ES-I3 (cell line): Measurements from ENCODE around the gene RANBP1.

Experiments used
- H3K36me3 ChIP-seq: 2 replicates; pipeline ENCODE4 v1.6.1; 2013; ENCODE audit warnings: mild to moderate bottlenecking, low read length, control low read depth, moderate library complexity; ENCODE audit not compliant: insufficient read depth
- H3K4me1 ChIP-seq: 2 replicates; pipeline ENCODE4 v1.6.1; 2013; ENCODE audit warnings: mild to moderate bottlenecking, control low read depth, low read length; ENCODE audit not compliant: insufficient read depth
- H3K9ac ChIP-seq: 2 replicates; pipeline ENCODE4 v1.6.1; 2013; ENCODE audit warnings: low read depth, mild to moderate bottlenecking, low read length, moderate library complexity
- H3K9me3 ChIP-seq: 2 replicates; pipeline ENCODE4 v1.6.1; 2013; ENCODE audit warnings: mild to moderate bottlenecking, low read length, moderate library complexity; ENCODE audit not compliant: control insufficient read depth, insufficient read depth

Gene RANBP1

DNA sequence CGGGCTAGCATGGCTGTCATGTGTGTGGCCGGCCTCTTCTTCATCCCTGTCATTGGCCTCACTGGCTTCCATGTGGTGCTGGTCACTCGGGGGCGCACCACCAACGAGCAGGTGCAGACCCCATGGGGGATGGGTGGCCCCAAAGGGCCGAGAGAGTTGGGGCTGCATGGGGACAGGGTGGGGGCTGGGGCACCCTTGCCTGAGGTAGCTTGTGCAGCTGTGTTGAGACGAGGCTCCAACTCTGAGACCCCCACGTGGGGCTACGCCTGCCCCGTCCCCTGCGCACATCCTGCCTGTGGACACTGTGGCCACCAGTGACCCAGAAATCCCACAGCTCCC lies 24.2 kb downstream of the RANBP1 start:
- Histone ChIP-seq H3K9ac (no peak overlapping the region), H3K4me1 (no peaks in the 10 kb centered on the region; the same call in 1 of the 2 replicates), H3K36me3 (no peaks in the 10 kb centered on the region), H3K9me3 (no peaks in the 10 kb centered on the region)

DNA sequence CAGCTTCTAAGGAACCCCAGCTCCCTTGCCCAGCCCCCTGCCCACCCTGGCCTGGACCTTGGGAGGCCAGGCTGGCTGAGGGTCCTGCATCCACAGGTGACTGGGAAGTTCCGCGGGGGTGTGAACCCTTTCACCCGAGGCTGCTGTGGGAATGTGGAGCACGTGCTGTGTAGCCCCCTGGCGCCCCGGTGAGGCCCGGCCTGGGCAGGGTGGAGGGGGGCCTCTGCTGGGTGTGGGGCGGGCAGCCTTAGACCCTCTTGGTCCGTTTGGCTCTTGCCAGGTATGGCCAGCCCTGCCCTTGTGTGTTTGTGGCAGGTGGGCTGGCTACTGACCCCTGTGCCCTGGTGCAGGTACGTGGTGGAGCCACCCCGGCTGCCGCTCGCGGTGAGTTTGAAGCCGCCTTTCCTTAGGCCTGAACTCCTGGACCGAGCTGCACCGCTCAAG lies 24.6 kb downstream of the RANBP1 start:
- Histone ChIP-seq H3K9ac (no peak overlapping the region), H3K4me1 (no peaks in the 10 kb centered on the region; the same call in 1 of the 2 replicates), H3K36me3 (no peaks in the 10 kb centered on the region)

DNA sequence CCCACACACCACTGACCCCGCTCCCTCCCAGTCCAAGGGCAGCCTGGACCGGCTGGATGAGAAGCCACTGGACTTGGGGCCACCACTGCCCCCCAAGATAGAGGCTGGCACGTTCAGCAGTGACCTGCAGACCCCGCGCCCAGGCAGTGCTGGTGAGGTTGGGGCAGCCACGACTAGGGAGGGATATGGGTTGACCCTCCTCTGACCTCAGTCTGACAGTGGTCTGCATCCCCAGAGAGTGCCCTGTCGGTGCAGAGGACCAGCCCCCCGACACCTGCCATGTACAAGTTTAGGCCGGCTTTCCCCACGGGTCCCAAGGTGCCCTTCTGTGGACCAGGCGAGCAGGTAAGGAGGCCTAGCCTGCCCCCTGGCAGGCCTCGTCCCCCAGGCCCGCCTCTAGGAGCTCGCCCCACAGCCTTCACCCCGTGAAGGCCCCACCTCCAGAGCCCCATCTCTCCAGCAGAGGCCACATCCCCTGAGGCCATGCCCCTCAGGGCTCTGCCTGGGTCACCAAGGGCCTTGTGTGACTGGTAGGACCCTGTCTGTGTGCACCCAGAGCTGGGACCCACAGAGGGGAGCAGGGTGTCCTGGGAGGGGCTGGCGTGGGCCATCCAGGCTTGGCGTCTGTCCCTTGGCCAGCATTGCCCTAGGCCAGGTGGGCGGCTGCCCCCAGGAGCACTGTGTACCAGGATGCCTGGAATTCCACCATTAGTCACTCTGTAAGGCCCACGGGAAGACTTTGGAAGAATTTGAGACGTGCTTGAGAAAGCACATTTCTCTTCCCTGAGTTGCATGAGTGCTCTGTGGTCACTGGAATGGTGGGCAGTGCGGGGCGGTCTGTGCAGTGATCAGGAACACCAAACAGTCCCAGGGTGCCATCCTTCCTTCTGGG lies 25.5 kb downstream of the RANBP1 start:
- H3K9ac ChIP-seq, result no peak overlapping the region
- H3K4me1 ChIP-seq, result no peaks in the 10 kb centered on the region; the same call in 1 of the 2 replicates
- no peaks in the 10 kb centered on the region for H3K36me3 ChIP-seq
- no peaks in the 10 kb centered on the region for H3K9me3 ChIP-seq

More for the DNA sequence above, 24.6 kb downstream of the RANBP1 start:
- H3K9me3 ChIP-seq, result no peaks in the 10 kb centered on the region

DNA sequence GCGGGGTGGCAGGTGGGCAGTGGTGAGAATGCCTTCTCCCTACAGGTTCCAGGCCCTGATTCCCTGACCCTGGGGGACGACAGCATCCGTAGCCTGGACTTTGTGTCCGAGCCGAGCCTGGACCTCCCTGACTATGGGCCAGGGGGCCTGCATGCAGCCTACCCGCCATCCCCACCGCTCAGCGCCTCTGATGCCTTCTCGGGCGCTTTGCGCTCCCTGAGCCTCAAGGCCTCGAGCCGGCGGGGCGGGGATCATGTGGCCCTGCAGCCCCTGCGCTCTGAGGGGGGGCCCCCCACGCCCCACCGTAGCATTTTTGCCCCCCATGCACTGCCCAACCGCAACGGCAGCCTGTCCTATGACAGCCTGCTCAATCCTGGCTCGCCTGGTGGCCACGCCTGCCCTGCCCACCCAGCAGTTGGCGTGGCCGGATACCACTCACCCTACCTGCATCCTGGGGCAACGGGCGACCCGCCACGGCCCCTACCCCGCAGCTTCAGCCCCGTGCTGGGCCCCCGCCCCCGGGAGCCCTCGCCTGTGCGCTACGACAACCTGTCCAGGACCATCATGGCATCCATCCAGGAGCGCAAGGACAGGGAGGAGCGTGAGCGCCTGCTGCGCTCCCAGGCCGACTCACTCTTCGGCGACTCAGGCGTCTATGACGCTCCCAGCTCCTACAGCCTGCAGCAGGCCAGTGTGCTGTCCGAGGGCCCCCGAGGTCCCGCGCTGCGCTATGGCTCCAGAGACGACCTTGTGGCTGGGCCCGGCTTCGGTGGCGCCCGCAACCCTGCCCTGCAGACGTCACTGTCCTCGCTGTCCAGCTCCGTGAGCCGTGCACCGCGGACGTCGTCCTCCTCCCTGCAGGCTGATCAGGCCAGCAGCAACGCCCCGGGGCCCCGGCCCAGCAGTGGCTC lies 27.1 kb downstream of the RANBP1 start:
- Histone ChIP-seq H3K4me1 (no peaks in the 10 kb centered on the region), H3K36me3 (no peaks in the 10 kb centered on the region), H3K9ac (no peak overlapping the region), H3K9me3 (no peaks in the 10 kb centered on the region)

DNA sequence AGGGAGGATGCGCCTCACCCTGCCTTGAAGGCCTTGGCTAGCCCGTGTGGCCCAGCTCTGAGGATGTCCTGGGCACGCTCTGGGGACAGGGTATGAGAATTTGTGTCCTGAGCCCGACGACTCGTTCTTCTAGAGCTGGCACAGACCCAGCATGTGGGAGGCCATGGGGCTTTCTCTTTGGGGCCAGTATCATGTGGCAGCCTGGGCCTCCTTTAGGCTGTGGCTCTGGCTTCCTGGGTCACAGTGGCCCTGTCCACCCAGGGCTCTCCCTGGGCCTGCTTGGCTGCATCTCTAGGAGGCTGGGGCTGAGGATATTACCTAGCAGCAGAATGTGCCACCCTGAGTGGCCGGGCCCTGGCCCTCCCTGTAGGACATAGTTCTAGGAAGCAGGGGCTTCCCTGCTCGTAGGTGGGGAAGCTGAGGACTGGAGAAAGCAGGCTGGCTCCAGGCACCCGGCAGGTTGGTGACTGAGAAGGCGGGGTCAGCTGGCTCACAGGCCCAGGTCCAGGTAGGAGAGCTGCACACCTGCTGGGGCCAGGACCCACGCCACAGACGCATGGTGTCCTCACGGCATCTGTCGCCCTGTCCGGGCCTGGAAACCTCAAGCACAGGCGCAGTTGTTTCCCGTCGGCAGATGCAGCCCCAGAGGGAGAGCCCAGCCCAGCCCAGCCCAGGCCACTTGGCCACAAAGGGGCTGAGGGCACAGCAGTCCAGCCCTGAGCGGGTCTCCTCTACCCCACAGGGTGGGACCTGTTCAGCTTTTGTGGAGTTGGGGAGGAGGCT lies 28.2 kb downstream of the RANBP1 start:
- Histone ChIP-seq H3K9ac (no peak overlapping the region), H3K9me3 (no peaks in the 10 kb centered on the region), H3K36me3 (no peaks in the 10 kb centered on the region), H3K4me1 (no peaks in the 10 kb centered on the region)

DNA sequence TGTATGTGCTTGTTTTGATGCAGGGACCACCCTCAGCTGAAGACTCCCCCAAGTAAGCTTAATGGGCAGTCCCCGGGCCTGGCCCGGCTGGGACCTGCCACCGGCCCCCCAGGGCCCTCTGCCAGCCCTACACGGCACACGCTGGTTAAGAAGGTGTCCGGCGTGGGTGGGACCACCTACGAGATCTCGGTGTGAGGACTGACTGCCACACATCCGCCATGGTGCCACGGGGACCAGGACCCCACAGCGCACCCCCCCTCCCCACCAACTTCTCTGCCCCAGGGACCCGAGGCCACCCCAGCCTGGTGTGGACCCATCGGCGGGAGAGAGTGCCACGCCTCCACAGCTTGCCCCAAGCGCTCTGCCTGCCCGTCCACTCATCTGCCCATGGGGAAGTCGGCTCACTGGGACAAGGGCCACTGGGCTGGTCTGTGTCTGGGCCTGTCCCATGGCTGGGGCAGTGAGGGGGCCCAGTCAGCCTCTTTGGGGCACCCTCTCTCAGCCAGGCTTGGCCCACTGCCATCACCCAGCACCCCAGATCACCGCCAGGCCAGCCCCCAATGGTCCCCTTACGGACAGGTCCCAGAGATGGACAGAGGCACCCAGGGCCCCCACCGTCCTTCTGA lies 29.4 kb downstream of the RANBP1 start:
- no peaks in the 10 kb centered on the region for H3K9me3 ChIP-seq
- no peak overlapping the region for H3K9ac ChIP-seq
- no peaks in the 10 kb centered on the region for H3K36me3 ChIP-seq
- no peaks in the 10 kb centered on the region for H3K4me1 ChIP-seq

DNA sequence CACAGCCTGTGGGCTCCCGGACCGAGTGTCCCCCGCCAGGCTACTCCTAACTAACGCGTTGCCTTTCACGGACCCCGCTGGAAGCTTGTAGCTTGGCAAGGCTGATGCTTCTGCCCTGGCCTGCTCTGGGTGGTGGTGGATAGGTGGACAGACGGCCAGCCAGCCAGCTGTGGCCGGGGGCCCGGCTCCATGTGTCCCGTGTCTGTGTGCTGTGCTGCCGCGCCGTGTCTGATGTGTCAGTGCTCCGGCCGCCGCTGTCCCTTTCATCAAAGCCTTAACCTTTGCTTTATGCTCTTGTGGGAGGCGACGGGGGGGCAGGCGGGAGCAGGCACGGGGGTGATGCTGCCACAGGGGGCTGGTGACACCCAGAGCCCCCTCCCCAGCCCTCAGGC lies 29.9 kb downstream of the RANBP1 start:
- no peaks in the 10 kb centered on the region for H3K36me3 ChIP-seq

DNA sequence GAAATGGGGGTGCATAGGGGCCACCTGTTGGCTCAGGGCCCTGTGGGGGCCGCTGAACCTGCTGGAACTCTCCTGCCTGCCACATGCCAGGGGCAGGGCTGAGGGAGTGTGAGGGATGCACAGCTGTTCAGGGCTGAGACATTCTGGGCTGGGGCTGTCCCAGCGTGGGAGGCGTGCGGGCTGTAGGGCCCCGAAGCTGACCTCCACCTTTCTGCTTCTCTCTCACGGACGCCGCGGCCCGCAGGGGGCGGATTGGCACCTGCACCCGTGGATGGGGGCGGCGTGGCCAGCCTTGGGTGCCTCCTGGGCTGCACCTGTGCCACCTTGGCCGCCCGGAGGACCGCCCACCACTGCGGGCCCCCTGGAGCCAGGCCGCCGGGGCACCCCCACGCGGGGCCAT lies 30.9 kb downstream of the RANBP1 start:
- H3K9me3 ChIP-seq, result no peaks in the 10 kb centered on the region
- no peaks in the 10 kb centered on the region for H3K36me3 ChIP-seq
- no peak overlapping the region for H3K9ac ChIP-seq
- H3K4me1 ChIP-seq, result no peaks in the 10 kb centered on the region

More for the DNA sequence above, 29.9 kb downstream of the RANBP1 start:
- Histone ChIP-seq H3K4me1 (no peaks in the 10 kb centered on the region), H3K9ac (no peak overlapping the region), H3K9me3 (no peaks in the 10 kb centered on the region)

DNA sequence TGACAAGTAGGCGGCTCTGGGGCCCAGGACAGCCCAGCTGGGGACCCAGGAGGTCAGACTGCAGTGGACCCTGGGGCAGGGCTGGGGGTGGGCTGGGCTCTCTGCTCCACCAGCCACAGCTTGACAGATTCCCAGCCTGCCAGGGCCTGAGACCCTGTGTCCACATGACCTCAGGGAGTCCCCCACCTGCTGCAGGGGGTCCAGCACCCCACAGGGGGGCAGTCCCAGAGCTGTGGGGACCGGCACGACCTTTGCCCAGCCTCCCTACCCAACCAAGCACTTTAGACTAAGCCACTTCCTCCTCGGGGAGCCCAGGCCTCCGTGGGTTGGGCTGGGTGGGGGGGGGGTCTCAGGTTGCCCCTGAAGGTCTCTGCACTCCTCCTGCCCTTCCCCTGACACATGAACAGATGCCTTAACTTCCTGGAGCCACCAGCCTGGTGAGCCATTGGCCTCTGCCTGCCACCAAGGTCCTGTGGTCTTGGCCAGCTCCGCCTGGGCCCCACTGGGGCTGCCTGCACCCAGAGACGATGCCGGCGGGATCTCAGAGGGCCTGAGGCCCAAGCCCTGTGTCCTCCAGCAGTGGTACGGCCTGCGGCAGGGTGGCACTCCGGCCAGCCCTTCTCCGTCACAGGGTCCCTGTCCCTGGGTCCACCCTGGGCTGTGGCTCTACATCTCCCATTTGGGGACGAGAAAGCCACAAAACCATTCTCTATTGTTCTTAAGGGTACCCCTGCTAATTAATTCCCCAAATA lies 31.5 kb downstream of the RANBP1 start:
- Histone ChIP-seq H3K9me3 (no peaks in the 10 kb centered on the region), H3K4me1 (no peaks in the 10 kb centered on the region)

DNA sequence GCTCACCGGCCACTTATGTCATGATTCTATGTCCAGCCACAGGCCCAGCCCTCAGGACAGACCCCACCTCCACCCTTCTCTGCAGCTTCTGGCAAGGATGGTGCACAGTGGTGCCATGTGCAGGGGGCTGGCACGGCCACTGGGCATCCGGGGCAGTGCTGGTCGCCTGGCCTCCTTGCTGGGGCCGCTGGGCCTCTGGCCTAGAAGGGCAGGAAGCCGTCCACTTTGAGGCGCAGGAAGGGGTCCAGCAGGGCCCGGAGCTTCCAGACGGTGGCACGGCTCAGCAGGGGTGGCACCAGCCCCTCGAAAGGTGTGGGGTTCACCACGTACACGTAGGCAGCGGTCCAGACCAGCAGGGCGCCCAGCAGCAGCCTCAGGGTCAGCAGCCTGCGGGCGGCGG lies 32.5 kb downstream of the RANBP1 start:
- no peaks in the 10 kb centered on the region for H3K36me3 ChIP-seq
- H3K9ac ChIP-seq, result no peak overlapping the region
- H3K9me3 ChIP-seq, result no peaks in the 10 kb centered on the region
- no peaks in the 10 kb centered on the region for H3K4me1 ChIP-seq

More for the DNA sequence above, 31.5 kb downstream of the RANBP1 start:
- Histone ChIP-seq H3K36me3 (no peaks in the 10 kb centered on the region), H3K9ac (no peak overlapping the region)

DNA sequence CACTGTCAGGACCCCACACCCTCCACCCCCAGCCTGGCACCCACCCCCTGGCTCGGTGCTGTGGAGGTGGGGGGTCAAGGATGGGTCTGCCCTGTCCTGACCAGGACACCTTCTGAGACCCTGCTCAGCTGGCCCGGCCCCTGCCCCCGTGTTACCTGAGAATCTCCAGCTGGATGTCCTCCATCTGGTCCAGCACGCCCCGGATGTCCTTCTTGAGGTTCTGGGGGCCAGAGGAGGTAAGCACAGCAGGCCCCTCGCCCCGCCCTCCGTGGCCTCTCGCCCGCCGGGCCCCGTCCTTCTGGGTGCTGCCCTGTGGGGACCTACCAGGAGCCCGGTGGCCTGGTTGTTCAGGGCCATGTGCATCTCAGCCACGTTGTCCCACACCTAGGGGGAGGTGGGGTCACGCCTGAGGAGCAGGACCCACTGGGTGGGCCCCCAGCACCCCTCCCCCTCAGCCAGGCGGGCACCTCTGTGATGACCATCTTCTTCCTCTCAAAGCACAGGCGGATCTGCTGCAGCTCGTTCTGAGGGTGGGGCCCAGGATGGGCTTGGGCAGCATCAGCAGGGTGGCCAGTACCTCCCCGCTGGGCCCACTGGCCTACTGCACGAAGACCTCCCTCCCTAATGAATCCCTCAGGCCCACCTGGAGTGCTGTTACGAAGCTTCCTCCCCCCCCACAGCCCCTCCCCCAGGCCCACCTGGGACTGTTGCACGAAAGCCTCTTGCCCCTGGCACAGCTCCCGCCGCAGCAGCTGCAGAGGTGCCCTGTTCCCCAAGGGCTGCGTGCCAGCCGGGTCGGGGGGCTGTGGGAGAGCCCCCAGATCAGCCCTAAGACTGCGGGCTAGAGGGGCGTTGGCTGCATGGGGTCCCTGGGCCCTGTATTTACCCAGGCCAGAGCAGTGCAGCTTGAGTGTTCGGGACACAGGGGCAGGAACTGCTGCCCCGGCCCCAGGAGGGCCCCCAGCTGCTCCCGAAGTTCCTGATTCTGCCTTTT lies 33.6 kb downstream of the RANBP1 start:
- Histone ChIP-seq H3K36me3 (no peaks in the 10 kb centered on the region), H3K9me3 (no peaks in the 10 kb centered on the region), H3K9ac (no peak overlapping the region), H3K4me1 (no peaks in the 10 kb centered on the region)

DNA sequence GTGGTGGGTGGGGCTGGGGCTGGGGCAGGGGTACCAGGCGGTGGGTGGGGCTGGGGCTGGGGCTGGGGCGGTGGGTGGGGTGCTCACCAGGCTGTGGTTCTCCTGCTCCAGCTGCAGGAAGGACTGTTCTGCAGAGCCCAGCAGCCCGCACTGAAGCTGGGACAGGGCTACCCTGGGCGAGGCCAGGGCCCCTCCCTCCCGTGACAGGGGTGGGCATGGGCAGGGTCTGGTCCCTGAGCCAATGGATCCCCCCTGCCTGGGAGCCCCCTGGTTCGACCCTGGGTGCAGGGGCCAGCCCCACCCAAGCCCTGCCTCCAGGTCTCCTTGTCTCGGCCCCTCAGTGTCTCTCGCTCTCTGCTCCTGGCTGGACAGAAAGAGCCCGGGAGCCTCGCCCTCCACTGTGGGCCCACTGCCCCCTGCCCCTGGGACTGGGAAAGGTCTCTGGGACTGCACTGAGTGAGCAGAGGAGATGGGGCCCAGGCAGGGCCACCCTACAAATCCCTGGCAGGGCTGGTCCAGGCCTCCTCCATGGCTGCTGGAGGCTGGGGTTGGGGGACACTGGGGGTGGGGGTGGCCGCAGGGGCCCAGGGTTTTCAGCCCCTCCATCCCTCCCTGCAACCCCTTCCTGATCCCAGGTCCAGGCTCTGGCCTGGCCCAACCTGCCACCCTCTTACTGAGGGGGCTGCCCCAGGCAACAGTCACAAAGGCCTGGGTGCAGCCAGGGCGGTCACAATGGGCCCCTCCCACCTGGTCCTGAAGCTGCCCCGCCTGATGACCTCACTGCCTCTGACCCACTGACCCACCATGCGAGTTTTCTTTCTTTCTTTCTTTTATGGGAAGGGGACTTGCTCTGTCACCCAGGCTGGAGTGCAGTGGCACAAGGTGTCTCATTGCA lies 34.7 kb downstream of the RANBP1 start, which contains the start of gene CCDC188:
TSS of gene CCDC188 (minus strand) at position 675 of the 895 bp plus-strand sequence. CDS start at position 606, 69 bp downstream.
- H3K36me3 ChIP-seq, result no peaks in the 10 kb centered on the region
- no peak within 1 kb of the TSS for H3K9ac ChIP-seq
- no peaks in the 10 kb centered on the region for H3K4me1 ChIP-seq
- no peaks in the 10 kb centered on the region for H3K9me3 ChIP-seq
